K562 (cell line): Measurements from ENCODE around the gene SFXN3.

ENCODE experiments used
- CBX3 ChIP-seq, 2 experiments: IDR thresholded peaks; 1 replicate in 1 of 2; 2 replicates in 1 of 2; pipeline ENCODE4 v1.6.1; 2012; ENCODE audit warnings: inconsistent platforms in 2 of 2, low read length in 2 of 2, borderline replicate concordance in 1 of 2, control low read depth in 1 of 2
- POLR2H ChIP-seq: IDR thresholded peaks from 2 replicates; pipeline ENCODE4 v1.6.1; 2016; ENCODE audit warnings: missing genetic modification characterization, low read depth, mild to moderate bottlenecking, control low read depth, missing compliant biosample characterization, moderate library complexity
- ZNF224 ChIP-seq: sonication (generic); formaldehyde crosslinking; IDR thresholded peaks from 2 replicates; pipeline ENCODE4 v1.8.0; 2022; ENCODE audit warnings: mild to moderate bottlenecking, missing genetic modification reagents
- TF ChIP-seq, protein P1 (sequence below): sonication (generic); formaldehyde crosslinking; IDR thresholded peaks from 2 replicates; pipeline ENCODE4 v1.8.1; 2023; ENCODE audit warnings: mild to moderate bottlenecking, missing genetic modification reagents
- TF ChIP-seq, protein P2 (sequence below), 3 experiments: IDR thresholded peaks in 2 of 3; conservative IDR thresholded peaks in 1 of 3; 2 replicates each; pipeline ENCODE4 v1.5.1; 2011 to 2012; ENCODE audit warnings: low read length in 3 of 3, mild to moderate bottlenecking in 3 of 3, control low read depth in 2 of 3, improper control_type of control experiment in 1 of 3, inconsistent platforms in 1 of 3, low read depth in 1 of 3, mixed read lengths in 1 of 3, moderate library complexity in 1 of 3; ENCODE audit not compliant: insufficient read depth in 2 of 3

DNA sequence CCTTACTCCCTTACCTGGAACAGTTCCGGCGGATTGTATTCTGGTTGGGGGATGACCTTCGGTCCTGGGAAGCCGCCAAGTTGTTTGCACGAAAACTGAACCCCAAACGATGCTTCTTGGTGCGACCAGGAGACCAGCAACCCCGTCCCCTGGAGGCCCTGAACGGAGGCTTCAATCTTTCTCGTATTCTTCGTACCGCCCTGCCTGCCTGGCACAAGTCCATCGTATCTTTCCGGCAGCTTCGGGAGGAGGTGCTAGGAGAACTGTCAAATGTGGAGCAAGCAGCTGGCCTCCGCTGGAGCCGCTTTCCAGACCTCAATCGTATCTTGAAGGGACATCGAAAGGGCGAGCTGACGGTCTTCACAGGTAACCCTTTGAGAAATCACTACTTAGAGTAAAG lies 41.9 kb upstream of the SFXN3 start:
- TF ChIP-seq, protein P1, sequence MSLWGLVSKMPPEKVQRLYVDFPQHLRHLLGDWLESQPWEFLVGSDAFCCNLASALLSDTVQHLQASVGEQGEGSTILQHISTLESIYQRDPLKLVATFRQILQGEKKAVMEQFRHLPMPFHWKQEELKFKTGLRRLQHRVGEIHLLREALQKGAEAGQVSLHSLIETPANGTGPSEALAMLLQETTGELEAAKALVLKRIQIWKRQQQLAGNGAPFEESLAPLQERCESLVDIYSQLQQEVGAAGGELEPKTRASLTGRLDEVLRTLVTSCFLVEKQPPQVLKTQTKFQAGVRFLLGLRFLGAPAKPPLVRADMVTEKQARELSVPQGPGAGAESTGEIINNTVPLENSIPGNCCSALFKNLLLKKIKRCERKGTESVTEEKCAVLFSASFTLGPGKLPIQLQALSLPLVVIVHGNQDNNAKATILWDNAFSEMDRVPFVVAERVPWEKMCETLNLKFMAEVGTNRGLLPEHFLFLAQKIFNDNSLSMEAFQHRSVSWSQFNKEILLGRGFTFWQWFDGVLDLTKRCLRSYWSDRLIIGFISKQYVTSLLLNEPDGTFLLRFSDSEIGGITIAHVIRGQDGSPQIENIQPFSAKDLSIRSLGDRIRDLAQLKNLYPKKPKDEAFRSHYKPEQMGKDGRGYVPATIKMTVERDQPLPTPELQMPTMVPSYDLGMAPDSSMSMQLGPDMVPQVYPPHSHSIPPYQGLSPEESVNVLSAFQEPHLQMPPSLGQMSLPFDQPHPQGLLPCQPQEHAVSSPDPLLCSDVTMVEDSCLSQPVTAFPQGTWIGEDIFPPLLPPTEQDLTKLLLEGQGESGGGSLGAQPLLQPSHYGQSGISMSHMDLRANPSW (CRISPR knock-in tag), result no peak
- TF ChIP-seq, protein P2, sequence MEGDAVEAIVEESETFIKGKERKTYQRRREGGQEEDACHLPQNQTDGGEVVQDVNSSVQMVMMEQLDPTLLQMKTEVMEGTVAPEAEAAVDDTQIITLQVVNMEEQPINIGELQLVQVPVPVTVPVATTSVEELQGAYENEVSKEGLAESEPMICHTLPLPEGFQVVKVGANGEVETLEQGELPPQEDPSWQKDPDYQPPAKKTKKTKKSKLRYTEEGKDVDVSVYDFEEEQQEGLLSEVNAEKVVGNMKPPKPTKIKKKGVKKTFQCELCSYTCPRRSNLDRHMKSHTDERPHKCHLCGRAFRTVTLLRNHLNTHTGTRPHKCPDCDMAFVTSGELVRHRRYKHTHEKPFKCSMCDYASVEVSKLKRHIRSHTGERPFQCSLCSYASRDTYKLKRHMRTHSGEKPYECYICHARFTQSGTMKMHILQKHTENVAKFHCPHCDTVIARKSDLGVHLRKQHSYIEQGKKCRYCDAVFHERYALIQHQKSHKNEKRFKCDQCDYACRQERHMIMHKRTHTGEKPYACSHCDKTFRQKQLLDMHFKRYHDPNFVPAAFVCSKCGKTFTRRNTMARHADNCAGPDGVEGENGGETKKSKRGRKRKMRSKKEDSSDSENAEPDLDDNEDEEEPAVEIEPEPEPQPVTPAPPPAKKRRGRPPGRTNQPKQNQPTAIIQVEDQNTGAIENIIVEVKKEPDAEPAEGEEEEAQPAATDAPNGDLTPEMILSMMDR (IDR thresholded peaks at IDR 0.05 in 2 of 3, conservative IDR thresholded peaks at IDR 0.05 in 1 of 3; ENCODE audit: insufficient read depth in 2 of 3, low read depth in 1 of 3, low read length in 3 of 3), result no peak
- no peak for TF ChIP-seq ZNF224 (CRISPR knock-in tag)
- TF ChIP-seq CBX3 (IDR thresholded peaks at IDR 0.05; ENCODE audit: borderline replicate concordance in 1 of 2, low read length in 2 of 2), result no peak
- TF ChIP-seq POLR2H (tag), result no peak
